HepG2 (cell line): ENCODE measurements around the gene MTA3. TPM values are rescaled to one million over a fixed set of nuclear protein-coding genes. Genes with fewer than 3 reads are reported as not detected.

Experiments used
- AKAP8 ChIP-seq: sonication (generic); formaldehyde crosslinking; IDR thresholded peaks from 2 replicates; pipeline ENCODE4 v1.5.1; 2020; ENCODE audit warnings: mild to moderate bottlenecking, missing genetic modification reagents
- BRCA1 ChIP-seq: sonication (generic); formaldehyde crosslinking; IDR thresholded peaks from 2 replicates; pipeline ENCODE4 v1.4.0; 2020; ENCODE audit warnings: missing genetic modification reagents
- KDM2A ChIP-seq: sonication (generic); formaldehyde crosslinking; IDR thresholded peaks from 2 replicates; pipeline ENCODE4 v1.4.0; 2020; ENCODE audit warnings: low read depth, missing genetic modification reagents, borderline replicate concordance
- KMT2B ChIP-seq: IDR thresholded peaks from 2 replicates; pipeline ENCODE4 v1.6.1; 2016; ENCODE audit warnings: missing genetic modification reagents, missing compliant biosample characterization
- PAX8 ChIP-seq: sonication (generic); formaldehyde crosslinking; IDR thresholded peaks from 2 replicates; pipeline ENCODE4 v1.8.0; 2022; ENCODE audit warnings: mild to moderate bottlenecking, missing genetic modification reagents, borderline replicate concordance
- SALL1 ChIP-seq: sonication (generic); formaldehyde crosslinking; IDR thresholded peaks from 2 replicates; pipeline ENCODE4 v1.8.0; 2022; ENCODE audit warnings: mild to moderate bottlenecking, missing genetic modification reagents
- SOX5 ChIP-seq: IDR thresholded peaks from 2 replicates; pipeline ENCODE4 v1.6.1; 2016; ENCODE audit warnings: borderline replicate concordance
- TAF15 ChIP-seq: fragments of 200-400 bp; formaldehyde crosslinking; IDR thresholded peaks from one replicate; pipeline ENCODE4 v1.6.1; 2018; ENCODE audit warnings: mild to moderate bottlenecking, low read depth, low read length; ENCODE audit not compliant: poor library complexity, severe bottlenecking
- TCF7L2 ChIP-seq: IDR thresholded peaks from 2 replicates; pipeline ENCODE4 v1.6.1; 2011; ENCODE audit warnings: mild to moderate bottlenecking, low read depth, low read length, moderate library complexity
- ZFAT ChIP-seq: sonication (generic); formaldehyde crosslinking; conservative IDR thresholded peaks from 2 replicates; pipeline ENCODE4 v1.8.1; 2023; ENCODE audit warnings: missing genetic modification reagents, inconsistent platforms
- ZFP82 ChIP-seq: sonication (generic); formaldehyde crosslinking; IDR thresholded peaks from 2 replicates; pipeline ENCODE4 v1.5.1; 2020; ENCODE audit warnings: mild to moderate bottlenecking, missing genetic modification reagents, borderline replicate concordance
- ZNF34 ChIP-seq: sonication (generic); formaldehyde crosslinking; IDR thresholded peaks from 2 replicates; pipeline ENCODE4 v1.4.0; 2020; ENCODE audit warnings: mild to moderate bottlenecking, missing genetic modification reagents, borderline replicate concordance
- ZNF367 ChIP-seq: sonication (generic); formaldehyde crosslinking; IDR thresholded peaks from 2 replicates; pipeline ENCODE4 v1.4.0; 2020; ENCODE audit warnings: missing genetic modification reagents, borderline replicate concordance
- ZNF547 ChIP-seq: sonication (generic); formaldehyde crosslinking; IDR thresholded peaks from 2 replicates; pipeline ENCODE4 v1.5.1; 2020; ENCODE audit warnings: mild to moderate bottlenecking, missing genetic modification reagents
- ZNF552 ChIP-seq: sonication (generic); formaldehyde crosslinking; IDR thresholded peaks from 2 replicates; pipeline ENCODE4 v1.9.0; 2022; ENCODE audit warnings: missing genetic modification reagents, mild to moderate bottlenecking, borderline replicate concordance
- ZNF737 ChIP-seq: sonication (generic); formaldehyde crosslinking; IDR thresholded peaks from 2 replicates; pipeline ENCODE4 v1.5.0; 2020; ENCODE audit warnings: missing genetic modification reagents, mild to moderate bottlenecking, borderline replicate concordance
- polyA plus RNA-seq, 8 experiments: library from polyadenylated mRNA; depleted of rRNA in 3 of 8; stranded (reverse) in 7 of 8; unstranded in 1 of 8; fragments of >200 nt; fragmentation: Illumina TruSeq in 4 of 8; extraction: Trizol in 4 of 8; gene quantifications; 2 replicates each; pipeline versions ENCODE4 v1.2.1 to v1.2.3, GENCODE V29; 2011 to 2016; ENCODE audit warnings: low read depth in 4 of 8, missing spikeins in 1 of 8, mixed read lengths in 1 of 8; ENCODE audit not compliant: insufficient read depth in 1 of 8
- total RNA-seq, 5 experiments: library from RNA; depleted of rRNA; stranded (reverse); fragments of >200 nt; fragmentation: Illumina TruSeq; extraction: Trizol; gene quantifications; 2 replicates each; pipeline ENCODE4 v1.2.3, GENCODE V29; 2016; ENCODE audit warnings: low read depth in 1 of 5
- TF ChIP-seq, protein P1 (sequence below): sonication (generic); formaldehyde crosslinking; IDR thresholded peaks from 2 replicates; pipeline ENCODE4 v1.5.0; 2020; ENCODE audit warnings: mild to moderate bottlenecking, missing genetic modification reagents, borderline replicate concordance
- TF ChIP-seq, protein P2 (sequence below): IDR thresholded peaks from 2 replicates; pipeline ENCODE4 v1.6.1; 2012; ENCODE audit warnings: low read depth, low read length, improper control_type of control experiment
- TF ChIP-seq, protein P3 (sequence below): sonication (generic); formaldehyde crosslinking; IDR thresholded peaks from 2 replicates; pipeline ENCODE4 v1.5.0; 2020; ENCODE audit warnings: missing genetic modification reagents
- TF ChIP-seq, protein P4 (sequence below): sonication (generic); formaldehyde crosslinking; IDR thresholded peaks from 2 replicates; pipeline ENCODE4 v1.4.0; 2020; ENCODE audit warnings: missing genetic modification reagents

MTA3 gene
- total and polyA plus RNA-seq, 2 of the 13 experiments (the other 11 are each of a cell fraction or from before 2014, with no cell fraction given): 48.8 to 77.8 TPM

DNA sequence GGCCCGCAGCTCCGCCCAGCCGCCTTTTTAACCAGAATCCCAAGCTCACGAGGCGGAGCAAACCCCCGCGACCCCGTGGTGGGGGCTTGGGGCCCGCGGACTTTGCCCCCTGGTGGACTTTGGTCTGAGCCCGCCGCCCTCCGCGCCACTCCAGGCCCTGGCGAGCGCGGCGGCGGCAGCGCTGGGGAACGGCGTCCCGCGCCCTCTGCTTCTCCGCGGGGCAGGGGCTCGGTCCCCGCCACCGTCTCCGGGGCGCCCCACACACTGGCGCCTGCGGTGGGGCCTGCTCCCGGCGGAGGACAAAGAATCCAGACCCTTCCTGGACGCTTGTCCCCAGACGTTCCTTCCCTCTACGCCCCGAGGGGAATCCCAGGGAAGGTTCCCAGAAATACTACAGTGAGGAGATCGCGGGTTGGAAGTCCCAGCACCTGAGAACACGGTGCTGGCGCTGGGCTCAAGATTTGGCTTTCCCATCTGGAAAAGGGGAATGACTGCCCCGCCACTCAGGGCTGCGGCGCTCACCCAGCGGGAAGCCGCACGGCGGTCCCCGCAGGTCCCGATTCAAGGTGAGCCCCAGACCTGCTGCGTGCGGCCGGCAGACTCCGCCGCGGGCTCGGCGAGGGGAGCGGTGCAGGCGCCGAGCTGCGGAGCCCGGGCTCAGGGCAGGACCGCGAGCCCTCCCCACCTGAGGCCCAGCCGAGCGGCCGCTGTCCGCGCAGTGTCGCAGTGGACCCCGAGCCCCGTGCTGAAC lies 224.3 kb downstream of the MTA3 start, which contains the start of gene HAAO (continued):
- TF ChIP-seq, protein P1, sequence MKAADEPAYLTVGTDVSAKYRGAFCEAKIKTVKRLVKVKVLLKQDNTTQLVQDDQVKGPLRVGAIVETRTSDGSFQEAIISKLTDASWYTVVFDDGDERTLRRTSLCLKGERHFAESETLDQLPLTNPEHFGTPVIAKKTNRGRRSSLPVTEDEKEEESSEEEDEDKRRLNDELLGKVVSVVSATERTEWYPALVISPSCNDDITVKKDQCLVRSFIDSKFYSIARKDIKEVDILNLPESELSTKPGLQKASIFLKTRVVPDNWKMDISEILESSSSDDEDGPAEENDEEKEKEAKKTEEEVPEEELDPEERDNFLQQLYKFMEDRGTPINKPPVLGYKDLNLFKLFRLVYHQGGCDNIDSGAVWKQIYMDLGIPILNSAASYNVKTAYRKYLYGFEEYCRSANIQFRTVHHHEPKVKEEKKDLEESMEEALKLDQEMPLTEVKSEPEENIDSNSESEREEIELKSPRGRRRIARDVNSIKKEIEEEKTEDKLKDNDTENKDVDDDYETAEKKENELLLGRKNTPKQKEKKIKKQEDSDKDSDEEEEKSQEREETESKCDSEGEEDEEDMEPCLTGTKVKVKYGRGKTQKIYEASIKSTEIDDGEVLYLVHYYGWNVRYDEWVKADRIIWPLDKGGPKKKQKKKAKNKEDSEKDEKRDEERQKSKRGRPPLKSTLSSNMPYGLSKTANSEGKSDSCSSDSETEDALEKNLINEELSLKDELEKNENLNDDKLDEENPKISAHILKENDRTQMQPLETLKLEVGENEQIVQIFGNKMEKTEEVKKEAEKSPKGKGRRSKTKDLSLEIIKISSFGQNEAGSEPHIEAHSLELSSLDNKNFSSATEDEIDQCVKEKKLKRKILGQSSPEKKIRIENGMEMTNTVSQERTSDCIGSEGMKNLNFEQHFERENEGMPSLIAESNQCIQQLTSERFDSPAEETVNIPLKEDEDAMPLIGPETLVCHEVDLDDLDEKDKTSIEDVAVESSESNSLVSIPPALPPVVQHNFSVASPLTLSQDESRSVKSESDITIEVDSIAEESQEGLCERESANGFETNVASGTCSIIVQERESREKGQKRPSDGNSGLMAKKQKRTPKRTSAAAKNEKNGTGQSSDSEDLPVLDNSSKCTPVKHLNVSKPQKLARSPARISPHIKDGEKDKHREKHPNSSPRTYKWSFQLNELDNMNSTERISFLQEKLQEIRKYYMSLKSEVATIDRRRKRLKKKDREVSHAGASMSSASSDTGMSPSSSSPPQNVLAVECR: peak; percentile 95
- TF ChIP-seq ZFP82 (peak; percentile 97; the same call in 1 of the 2 replicates), ZNF547 (CRISPR knock-in tag) (peak; percentile 94; the same call in 1 of the 2 replicates), BRCA1 (CRISPR knock-in tag) (peak; percentile 97), ZNF367 (peak; percentile 98), KMT2B (peak; percentile 86), ZNF552 (CRISPR knock-in tag) (peak; percentile 90), AKAP8 (CRISPR knock-in tag) (peak; percentile 93; the same call in 1 of the 2 replicates), SALL1 (CRISPR knock-in tag) (peak; percentile 99), ZNF737 (CRISPR knock-in tag) (peak; percentile 59; the same call in 1 of the 2 replicates), TCF7L2 (no peak), TAF15 (peak; percentile 97), SOX5 (CRISPR knock-in tag) (peak; percentile 87), ZNF34 (CRISPR knock-in tag) (peak; percentile 92), PAX8 (0 out of 2 replicates have a peak, but pooled peaks have one; percentile 54), ZFAT (CRISPR knock-in tag) (peak; percentile 90), KDM2A (CRISPR knock-in tag) (peak; percentile 96)
- TF ChIP-seq, protein P2, sequence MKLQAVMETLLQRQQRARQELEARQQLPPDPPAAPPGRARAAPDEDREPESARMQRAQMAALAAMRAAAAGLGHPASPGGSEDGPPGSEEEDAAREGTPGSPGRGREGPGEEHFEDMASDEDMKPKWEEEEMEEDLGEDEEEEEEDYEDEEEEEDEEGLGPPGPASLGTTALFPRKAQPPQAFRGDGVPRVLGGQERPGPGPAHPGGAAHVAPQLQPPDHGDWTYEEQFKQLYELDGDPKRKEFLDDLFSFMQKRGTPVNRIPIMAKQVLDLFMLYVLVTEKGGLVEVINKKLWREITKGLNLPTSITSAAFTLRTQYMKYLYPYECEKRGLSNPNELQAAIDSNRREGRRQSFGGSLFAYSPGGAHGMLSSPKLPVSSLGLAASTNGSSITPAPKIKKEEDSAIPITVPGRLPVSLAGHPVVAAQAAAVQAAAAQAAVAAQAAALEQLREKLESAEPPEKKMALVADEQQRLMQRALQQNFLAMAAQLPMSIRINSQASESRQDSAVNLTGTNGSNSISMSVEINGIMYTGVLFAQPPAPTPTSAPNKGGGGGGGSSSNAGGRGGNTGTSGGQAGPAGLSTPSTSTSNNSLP: no peak
- TF ChIP-seq, protein P3, sequence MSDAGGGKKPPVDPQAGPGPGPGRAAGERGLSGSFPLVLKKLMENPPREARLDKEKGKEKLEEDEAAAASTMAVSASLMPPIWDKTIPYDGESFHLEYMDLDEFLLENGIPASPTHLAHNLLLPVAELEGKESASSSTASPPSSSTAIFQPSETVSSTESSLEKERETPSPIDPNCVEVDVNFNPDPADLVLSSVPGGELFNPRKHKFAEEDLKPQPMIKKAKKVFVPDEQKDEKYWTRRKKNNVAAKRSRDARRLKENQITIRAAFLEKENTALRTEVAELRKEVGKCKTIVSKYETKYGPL: peak; percentile 92
- TF ChIP-seq, protein P4, sequence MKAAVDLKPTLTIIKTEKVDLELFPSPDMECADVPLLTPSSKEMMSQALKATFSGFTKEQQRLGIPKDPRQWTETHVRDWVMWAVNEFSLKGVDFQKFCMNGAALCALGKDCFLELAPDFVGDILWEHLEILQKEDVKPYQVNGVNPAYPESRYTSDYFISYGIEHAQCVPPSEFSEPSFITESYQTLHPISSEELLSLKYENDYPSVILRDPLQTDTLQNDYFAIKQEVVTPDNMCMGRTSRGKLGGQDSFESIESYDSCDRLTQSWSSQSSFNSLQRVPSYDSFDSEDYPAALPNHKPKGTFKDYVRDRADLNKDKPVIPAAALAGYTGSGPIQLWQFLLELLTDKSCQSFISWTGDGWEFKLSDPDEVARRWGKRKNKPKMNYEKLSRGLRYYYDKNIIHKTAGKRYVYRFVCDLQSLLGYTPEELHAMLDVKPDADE (CRISPR knock-in tag): peak; percentile 67; the same call in 1 of the 2 replicates
